ENCODE data around the gene DIDO1. TPM values are rescaled to one million over a fixed set of nuclear protein-coding genes. Genes with fewer than 3 reads are reported as not detected.

The DIDO1 gene
- total and polyA plus RNA-seq, 2 donors (not counting 1 experiment from before 2014, with no cell fraction given) = 25.9 to 33.2 TPM

- DNase-seq (ENCODE audit: low read depth in 2 of 2) = no peak
- Histone ChIP-seq H3K79me2 (ENCODE audit: control insufficient read depth, insufficient read depth, low read length) (no peaks in the 10 kb centered on the region), H4K20me1 (ENCODE audit: control insufficient read depth, extremely low read depth, insufficient read depth, low read length) (no peaks in the 10 kb centered on the region), H3K4me1 (ENCODE audit: control insufficient read depth, extremely low read depth, insufficient read depth, low read length) (no peaks in the 10 kb centered on the region), H3K4me3 (replicated peaks in 1 of 4; ENCODE audit: control extremely low read depth in 1 of 4, insufficient read depth in 1 of 4, low read depth in 3 of 4, low read length in 4 of 4) (no peak overlapping the region), H3K36me3 (ENCODE audit: control insufficient read depth, insufficient read depth, low read length) (no peaks in the 10 kb centered on the region), H2AFZ (ENCODE audit: low read length) (no peak overlapping the region), H3K9ac (ENCODE audit: insufficient read depth, low read length) (no peak overlapping the region), H3K27me3 (ENCODE audit: control insufficient read depth, insufficient read depth, low read length) (no peaks in the 10 kb centered on the region), H3K4me2 (ENCODE audit: extremely low read depth, insufficient read depth, low read length) (no peak overlapping the region), H3K9me3 (ENCODE audit: control insufficient read depth, insufficient read depth, low read depth, low read length) (no peaks in the 10 kb centered on the region), H3K27ac (ENCODE audit: insufficient read depth, low read length) (no peak overlapping the region)
- TF ChIP-seq EZH2 (IDR thresholded peaks at IDR 0.05; ENCODE audit: low read length, missing control alignments) (no peak), CTCF (conservative IDR thresholded peaks at IDR 0.05 in 1 of 2, IDR thresholded peaks at IDR 0.05 in 1 of 2; ENCODE audit: low read depth in 1 of 2, low read length in 2 of 2) (no peak)
Measured at GRCh38 chr20:62841705-62842212, 84.5 kb downstream of the DIDO1 start.

- Histone ChIP-seq H3K9ac (ENCODE audit: insufficient read depth, low read length) (no peak overlapping the region), H2AFZ (ENCODE audit: low read length) (no peak overlapping the region), H3K4me3 (replicated peaks in 1 of 4; ENCODE audit: control extremely low read depth in 1 of 4, insufficient read depth in 1 of 4, low read depth in 3 of 4, low read length in 4 of 4) (no peak overlapping the region), H3K4me2 (ENCODE audit: extremely low read depth, insufficient read depth, low read length) (no peak overlapping the region), H3K27me3 (ENCODE audit: control insufficient read depth, insufficient read depth, low read length) (no peaks in the 10 kb centered on the region), H3K36me3 (ENCODE audit: control insufficient read depth, insufficient read depth, low read length) (no peaks in the 10 kb centered on the region), H3K27ac (ENCODE audit: insufficient read depth, low read length) (no peak overlapping the region), H3K4me1 (ENCODE audit: control insufficient read depth, extremely low read depth, insufficient read depth, low read length) (no peaks in the 10 kb centered on the region), H3K79me2 (ENCODE audit: control insufficient read depth, insufficient read depth, low read length) (no peaks in the 10 kb centered on the region), H3K9me3 (ENCODE audit: control insufficient read depth, insufficient read depth, low read depth, low read length) (no peaks in the 10 kb centered on the region), H4K20me1 (ENCODE audit: control insufficient read depth, extremely low read depth, insufficient read depth, low read length) (no peaks in the 10 kb centered on the region)
- no peak for DNase-seq (ENCODE audit: low read depth in 2 of 2)
- TF ChIP-seq EZH2 (IDR thresholded peaks at IDR 0.05; ENCODE audit: low read length, missing control alignments) = no peak
- no peak for TF ChIP-seq CTCF (conservative IDR thresholded peaks at IDR 0.05 in 1 of 2, IDR thresholded peaks at IDR 0.05 in 1 of 2; ENCODE audit: low read depth in 1 of 2, low read length in 2 of 2)
Measured at GRCh38 chr20:62840244-62841197, 85.8 kb downstream of the DIDO1 start.

GRCh38 chr20:62839816-62840215, 86.5 kb downstream of the DIDO1 start:
- H3K4me3 ChIP-seq (replicated peaks in 1 of 4; ENCODE audit: control extremely low read depth in 1 of 4, insufficient read depth in 1 of 4, low read depth in 3 of 4, low read length in 4 of 4) = no peak overlapping the region
- H2AFZ ChIP-seq (ENCODE audit: low read length) = no peak overlapping the region
- no peak for TF ChIP-seq CTCF (conservative IDR thresholded peaks at IDR 0.05 in 1 of 2, IDR thresholded peaks at IDR 0.05 in 1 of 2; ENCODE audit: low read depth in 1 of 2, low read length in 2 of 2)
- TF ChIP-seq EZH2 (IDR thresholded peaks at IDR 0.05; ENCODE audit: low read length, missing control alignments) = no peak

More at GRCh38 chr20:62839816-62840215, 86.5 kb downstream of the DIDO1 start:
- H3K27me3 ChIP-seq (ENCODE audit: control insufficient read depth, insufficient read depth, low read length) = no peaks in the 10 kb centered on the region
- H4K20me1 ChIP-seq (ENCODE audit: control insufficient read depth, extremely low read depth, insufficient read depth, low read length) = no peaks in the 10 kb centered on the region
- H3K4me1 ChIP-seq (ENCODE audit: control insufficient read depth, extremely low read depth, insufficient read depth, low read length) = no peaks in the 10 kb centered on the region
- DNase-seq (ENCODE audit: low read depth in 2 of 2) = no peak
- no peak overlapping the region for H3K27ac ChIP-seq (ENCODE audit: insufficient read depth, low read length)
- H3K36me3 ChIP-seq (ENCODE audit: control insufficient read depth, insufficient read depth, low read length) = no peaks in the 10 kb centered on the region
- H3K9me3 ChIP-seq (ENCODE audit: control insufficient read depth, insufficient read depth, low read depth, low read length) = no peaks in the 10 kb centered on the region
- no peak overlapping the region for H3K4me2 ChIP-seq (ENCODE audit: extremely low read depth, insufficient read depth, low read length)
- H3K79me2 ChIP-seq (ENCODE audit: control insufficient read depth, insufficient read depth, low read length) = no peaks in the 10 kb centered on the region
- no peak overlapping the region for H3K9ac ChIP-seq (ENCODE audit: insufficient read depth, low read length)
